Epithelial cell of esophagus (primary cell): ENCODE data around the gene PCSK6.

Source experiments
- DNase-seq: peaks from one replicate; pipeline ENCODE4 v3.0.0; 2010; ENCODE audit warnings: low read depth
- H3K4me3 ChIP-seq: 2 replicates; pipeline ENCODE4 v1.5.1; 2011; ENCODE audit warnings: mild to moderate bottlenecking, low read length, control low read depth
- CTCF ChIP-seq: IDR thresholded peaks from 2 replicates; pipeline ENCODE4 v1.5.1; 2011; ENCODE audit warnings: low read depth, mild to moderate bottlenecking, low read length, control low read depth, inconsistent platforms; ENCODE audit not compliant: insufficient read depth; ENCODE audit errors: missing control alignments

PCSK6 gene

GRCh38 chr15:101390462-101390861, 99.0 kb downstream of the PCSK6 start:
- no peak for DNase-seq
- H3K4me3 ChIP-seq, result no peak overlapping the region
- no peak for TF ChIP-seq CTCF

- TF ChIP-seq CTCF, result no peak
- DNase-seq, result no peak
- no peak overlapping the region for H3K4me3 ChIP-seq
Measured at GRCh38 chr15:101390060-101390459, 99.4 kb downstream of the PCSK6 start.

GRCh38 chr15:101389362-101389761, 100.1 kb downstream of the PCSK6 start:
- H3K4me3 ChIP-seq, result no peak overlapping the region
- TF ChIP-seq CTCF, result no peak
- no peak for DNase-seq

GRCh38 chr15:101388046-101388445, 101.5 kb downstream of the PCSK6 start:
- TF ChIP-seq CTCF, result no peak
- no peak for DNase-seq
- H3K4me3 ChIP-seq, result no peak overlapping the region

- no peak overlapping the region for H3K4me3 ChIP-seq
- TF ChIP-seq CTCF, result no peak
- no peak for DNase-seq
Measured at GRCh38 chr15:101387574-101387973, 101.9 kb downstream of the PCSK6 start.

GRCh38 chr15:101386967-101387366, 102.5 kb downstream of the PCSK6 start:
- no peak for TF ChIP-seq CTCF
- no peak overlapping the region for H3K4me3 ChIP-seq
- no peak for DNase-seq

- no peak for DNase-seq
- TF ChIP-seq CTCF, result no peak
- no peak overlapping the region for H3K4me3 ChIP-seq
Measured at GRCh38 chr15:101386006-101386405, 103.5 kb downstream of the PCSK6 start.
